Neural progenitor cell (in vitro differentiated cells): ENCODE measurements around the gene ATG9B. TPM values are rescaled to one million over a fixed set of nuclear protein-coding genes. Genes with fewer than 3 reads are reported as not detected.

Experiments
- DNase-seq: peaks from one replicate; pipeline ENCODE4 v3.0.0-alpha.2; 2016; ENCODE audit warnings: low spot score
- H2AFZ ChIP-seq: fragments of 200-600 bp; sonication (generic); replicated peaks from 2 replicates; pipeline ENCODE4 v1.6.1; 2016; ENCODE audit warnings: antibody characterized with exemption
- H3F3A ChIP-seq: fragments of 200-600 bp; sonication (generic); 2 replicates; pipeline ENCODE4 v1.6.1; 2016; ENCODE audit warnings: antibody characterized with exemption, low read depth
- H3K27ac ChIP-seq: fragments of 200-600 bp; sonication (generic); 2 replicates; pipeline ENCODE4 v1.5.1; 2016; ENCODE audit warnings: mild to moderate bottlenecking
- H3K27me3 ChIP-seq: fragments of 200-600 bp; sonication (generic); 2 replicates; pipeline ENCODE4 v1.6.1; 2016; ENCODE audit warnings: mild to moderate bottlenecking, moderate library complexity
- H3K36me3 ChIP-seq: fragments of 200-600 bp; sonication (generic); 2 replicates; pipeline ENCODE4 v1.5.1; 2016
- H3K4me1 ChIP-seq: fragments of 200-600 bp; sonication (generic); 2 replicates; pipeline ENCODE4 v1.6.1; 2016; ENCODE audit warnings: mixed run types
- H3K4me2 ChIP-seq: fragments of 200-600 bp; sonication (generic); 2 replicates; pipeline ENCODE4 v1.6.1; 2016
- H3K4me3 ChIP-seq: fragments of 200-600 bp; sonication (generic); 2 replicates; pipeline ENCODE4 v1.5.1; 2016
- H3K79me2 ChIP-seq: fragments of 200-600 bp; sonication (generic); 2 replicates; pipeline ENCODE4 v1.6.1; 2016; ENCODE audit warnings: low read depth
- H3K9ac ChIP-seq: fragments of 200-600 bp; sonication (generic); 2 replicates; pipeline ENCODE4 v1.6.1; 2016
- H3K9me3 ChIP-seq: fragments of 200-600 bp; sonication (generic); 2 replicates; pipeline ENCODE4 v1.5.1; 2016; ENCODE audit warnings: low read depth
- H4K20me1 ChIP-seq: fragments of 200-600 bp; sonication (generic); 2 replicates; pipeline ENCODE4 v1.6.1; 2016; ENCODE audit warnings: low read depth
- H3K27ac Mint-ChIP-seq: 3 replicates; pipeline ENCODE4 v1.8.0; 2021; ENCODE audit warnings: mixed read lengths
- H3K27me3 Mint-ChIP-seq: 2 replicates; pipeline ENCODE4 v1.8.0; 2022; ENCODE audit warnings: low read depth, mild to moderate bottlenecking, inconsistent platforms, moderate library complexity, mixed read lengths; ENCODE audit not compliant: insufficient read depth
- H3K36me3 Mint-ChIP-seq: 3 replicates; pipeline ENCODE4 v1.8.0; 2021; ENCODE audit warnings: mixed read lengths
- H3K4me1 Mint-ChIP-seq: 3 replicates; pipeline ENCODE4 v1.8.0; 2021; ENCODE audit warnings: mixed read lengths
- H3K4me3 Mint-ChIP-seq: 3 replicates; pipeline ENCODE4 v1.8.0; 2021; ENCODE audit warnings: mild to moderate bottlenecking, moderate library complexity, mixed read lengths
- H3K9me3 Mint-ChIP-seq: 3 replicates; pipeline ENCODE4 v1.8.0; 2020; ENCODE audit warnings: mixed read lengths
- CTCF ChIP-seq: fragments of 200-600 bp; sonication (generic); IDR thresholded peaks from 2 replicates; pipeline ENCODE4 v1.5.1; 2017; ENCODE audit warnings: antibody characterized with exemption, mild to moderate bottlenecking
- EZH2 ChIP-seq: fragments of 200-600 bp; sonication (generic); IDR thresholded peaks from 2 replicates; pipeline ENCODE4 v1.6.1; 2017; ENCODE audit warnings: antibody characterized with exemption, mild to moderate bottlenecking, moderate library complexity
- EZH2phosphoT487 ChIP-seq: fragments of 200-600 bp; sonication (generic); IDR thresholded peaks from 2 replicates; pipeline ENCODE4 v1.6.1; 2017; ENCODE audit warnings: antibody characterized with exemption
- total RNA-seq: library from RNA; depleted of rRNA; stranded (reverse); fragments of >200 nt; gene quantifications from 2 replicates; pipeline ENCODE4 v1.2.3, GENCODE V29; 2015; ENCODE audit warnings: low replicate concordance

Gene ATG9B
- total RNA-seq, 1 donor from 2014 or later, result 0.43 TPM

GRCh38 chr7:150979713-150980390 is 44.4 kb downstream of the ATG9B start:
- H3K9me3 ChIP-seq, result no peaks in the 10 kb centered on the region
- H3F3A ChIP-seq, result peaks cover 36% of the 10 kb centered on the region
- Mint-ChIP-seq H3K4me3 (peak overlapping the region; percentile 75), H3K4me1 (peaks cover 37% of the 10 kb centered on the region), H3K36me3 (no peaks in the 10 kb centered on the region), H3K27me3 (peaks cover 45% of the 10 kb centered on the region), H3K27ac (no peak overlapping the region), H3K9me3 (no peaks in the 10 kb centered on the region)
- DNase-seq, result no peak
- H3K4me1 ChIP-seq, result peaks cover 42% of the 10 kb centered on the region
- no peaks in the 10 kb centered on the region for H3K79me2 ChIP-seq
- peak overlapping the region; percentile 81 for H3K4me2 ChIP-seq
- TF ChIP-seq EZH2, result no peak
- no peak for TF ChIP-seq CTCF
- TF ChIP-seq EZH2phosphoT487, result no peak
- H3K27ac ChIP-seq, result no peak overlapping the region
- H3K9ac ChIP-seq, result no peak overlapping the region
- peaks cover 65% of the 10 kb centered on the region for H3K27me3 ChIP-seq
- H3K4me3 ChIP-seq, result peak overlapping the region; percentile 47
- peaks cover 23% of the 10 kb centered on the region for H4K20me1 ChIP-seq
- H3K36me3 ChIP-seq, result no peaks in the 10 kb centered on the region
- no peak overlapping the region for H2AFZ ChIP-seq

- peaks cover 20% of the 10 kb centered on the region for H4K20me1 ChIP-seq
- no peak within 1 kb of the TSS for H2AFZ ChIP-seq
- H3K79me2 ChIP-seq, result no peaks in the 10 kb centered on the region
- no peaks in the 10 kb centered on the region for H3K9me3 Mint-ChIP-seq
- no peaks in the 10 kb centered on the region for H3K36me3 ChIP-seq
- TF ChIP-seq CTCF (no peak), EZH2 (no peak), EZH2phosphoT487 (no peak)
- H3K4me1 ChIP-seq, result peaks cover 47% of the 10 kb centered on the region
- H3F3A ChIP-seq, result peaks cover 36% of the 10 kb centered on the region
- peak within 1 kb of the TSS; percentile 57 for H3K4me3 ChIP-seq
- peaks cover 39% of the 10 kb centered on the region for H3K27me3 Mint-ChIP-seq
- H3K36me3 Mint-ChIP-seq, result peaks cover under 1% of the 10 kb centered on the region
- peak within 1 kb of the TSS; percentile 94 for H3K4me3 Mint-ChIP-seq
- no peak within 1 kb of the TSS for H3K27ac ChIP-seq
- H3K4me2 ChIP-seq, result peak within 1 kb of the TSS; percentile 88
- no peaks in the 10 kb centered on the region for H3K9me3 ChIP-seq
- H3K9ac ChIP-seq, result no peak within 1 kb of the TSS
- peak within 1 kb of the TSS; percentile 85 for H3K27ac Mint-ChIP-seq
- peaks cover 69% of the 10 kb centered on the region for H3K27me3 ChIP-seq
- DNase-seq, result peak; percentile 93
- peaks cover 37% of the 10 kb centered on the region for H3K4me1 Mint-ChIP-seq
Measured at GRCh38 chr7:150978126-150978789, 46.0 kb downstream of the ATG9B start, which contains the start of gene KCNH2. Gene KCNH2, minus strand, starts transcription at chr7:150978321. Its CDS starts 408 bp downstream, at chr7:150977913.

GRCh38 chr7:150977382-150978125 is 46.7 kb downstream of the ATG9B start:
- H3K79me2 ChIP-seq, result no peaks in the 10 kb centered on the region
- no peaks in the 10 kb centered on the region for H3K9me3 Mint-ChIP-seq
- peaks cover 36% of the 10 kb centered on the region for H3F3A ChIP-seq
- peak overlapping the region; percentile 88 for H3K4me2 ChIP-seq
- peaks cover 20% of the 10 kb centered on the region for H4K20me1 ChIP-seq
- H3K4me1 ChIP-seq, result peaks cover 47% of the 10 kb centered on the region
- H3K36me3 ChIP-seq, result no peaks in the 10 kb centered on the region
- H3K4me1 Mint-ChIP-seq, result peaks cover 41% of the 10 kb centered on the region
- no peak for TF ChIP-seq EZH2
- TF ChIP-seq CTCF, result no peak
- no peak for TF ChIP-seq EZH2phosphoT487
- H3K27me3 ChIP-seq, result peaks cover 65% of the 10 kb centered on the region
- peaks cover 33% of the 10 kb centered on the region for H3K27me3 Mint-ChIP-seq
- no peaks in the 10 kb centered on the region for H3K9me3 ChIP-seq
- peak overlapping the region; percentile 94 for H3K4me3 Mint-ChIP-seq
- H3K4me3 ChIP-seq, result peak overlapping the region; percentile 57
- DNase-seq, result peak; percentile 43
- no peak overlapping the region for H3K9ac ChIP-seq
- peaks cover 2% of the 10 kb centered on the region for H3K36me3 Mint-ChIP-seq
- peak overlapping the region; percentile 72 for H3K27ac Mint-ChIP-seq
- H3K27ac ChIP-seq, result no peak overlapping the region
- no peak overlapping the region for H2AFZ ChIP-seq
